Cerebellar nuclear complex (tissue), 1 donor: ENCODE measurements around the gene AHNAK.
"Not testable (repeated sequence)": the region's sequence is repeated elsewhere in the genome, so short reads cannot be mapped to it uniquely, and the experiment has no call there.

Source experiments
- DNase-seq, 2 experiments: peaks; one replicate each; lab custom pipeline; 2025; lab: John Stamatoyannopoulos, UW

The AHNAK gene

DNA sequence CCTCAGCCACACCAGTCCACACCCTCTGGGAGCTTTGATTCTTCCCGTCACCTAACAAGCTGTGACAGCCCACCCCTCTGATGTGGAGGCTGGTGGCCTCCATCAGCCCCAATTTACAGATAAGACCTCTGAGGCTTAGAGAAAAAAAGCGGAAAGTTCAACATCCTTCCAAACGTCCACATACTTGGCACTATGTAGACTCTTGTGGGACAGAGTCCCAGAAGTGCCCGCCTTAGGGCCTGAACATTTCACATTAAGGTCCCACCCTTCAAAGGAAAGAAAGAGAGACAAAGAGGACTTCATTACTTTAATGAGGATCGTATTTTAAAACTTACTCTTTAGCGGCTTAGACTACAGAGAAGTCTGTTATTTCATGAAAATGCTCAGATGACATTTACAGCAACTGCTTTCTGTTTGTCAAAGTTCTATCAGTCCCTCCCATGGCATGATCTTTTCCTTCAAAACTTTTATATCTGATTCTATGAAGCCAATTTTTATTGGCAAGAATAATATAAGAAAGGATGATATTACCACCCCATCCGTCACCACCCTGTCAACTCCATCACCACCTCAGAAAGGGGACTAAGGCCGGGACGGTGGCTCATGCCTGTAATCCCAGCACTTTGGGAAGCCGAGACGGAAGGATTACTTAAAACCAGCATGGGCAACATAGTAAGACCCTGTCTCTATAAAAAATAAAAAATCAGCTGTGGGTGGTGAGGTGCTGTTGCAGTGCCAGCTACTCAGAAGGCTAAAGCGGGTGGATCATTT lies 143.5 kb downstream of the AHNAK start:
- no peak for DNase-seq

DNA sequence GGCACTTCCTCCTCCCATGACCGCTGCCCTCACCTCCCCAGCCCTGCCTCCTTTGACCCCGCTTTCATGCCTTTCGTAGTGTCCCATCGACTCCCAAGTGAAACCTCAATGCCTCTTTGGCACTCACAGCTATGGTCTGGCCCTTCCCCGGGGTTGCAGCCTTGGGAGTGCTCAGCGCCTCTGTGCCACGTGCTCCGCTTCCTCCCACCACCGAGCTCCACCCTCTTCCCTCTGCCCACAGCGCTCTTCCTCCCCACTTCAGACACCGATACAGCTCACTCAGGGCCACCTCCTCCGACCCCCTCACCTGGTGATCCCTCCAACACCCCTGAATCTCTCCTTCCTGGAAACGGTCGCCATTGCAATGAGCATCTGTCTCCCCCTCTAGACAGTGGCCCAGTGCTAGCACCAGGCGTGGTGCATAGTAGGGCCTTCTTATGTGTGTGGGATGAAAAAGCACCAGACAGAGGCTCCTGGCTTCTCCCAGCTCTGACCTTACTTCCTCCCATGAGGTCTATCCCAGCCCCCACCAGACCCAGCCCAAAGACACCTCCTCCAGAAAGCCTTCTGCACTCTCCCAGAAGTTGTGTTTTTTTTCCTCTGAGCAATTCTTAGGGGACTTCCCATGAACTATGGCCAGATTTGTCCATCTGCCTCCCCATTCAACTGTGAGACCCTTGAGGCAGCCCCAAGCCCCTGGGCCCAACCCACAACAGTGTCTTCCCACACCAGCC lies 144.2 kb downstream of the AHNAK start:
- DNase-seq, result no peak

DNA sequence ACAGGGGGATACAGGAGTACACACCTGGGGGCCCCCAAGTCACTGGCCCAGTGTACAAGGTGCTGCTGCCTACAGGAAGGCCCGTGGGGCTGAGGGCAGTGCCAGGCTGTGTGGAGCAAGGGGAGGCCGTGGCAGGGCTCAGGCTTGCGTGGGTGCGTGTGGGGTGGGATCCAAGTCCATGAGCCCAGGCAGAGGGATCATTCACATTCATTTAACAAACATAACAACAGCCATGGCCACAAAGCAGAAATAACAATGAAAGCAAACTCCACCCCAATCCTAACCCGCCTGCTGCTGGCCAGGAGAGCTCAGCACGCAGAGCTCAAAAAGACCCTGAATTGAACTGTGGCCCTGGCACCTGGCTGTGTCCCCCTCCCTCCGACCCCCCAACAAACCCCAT lies 144.8 kb downstream of the AHNAK start:
- DNase-seq, result no peak

DNA sequence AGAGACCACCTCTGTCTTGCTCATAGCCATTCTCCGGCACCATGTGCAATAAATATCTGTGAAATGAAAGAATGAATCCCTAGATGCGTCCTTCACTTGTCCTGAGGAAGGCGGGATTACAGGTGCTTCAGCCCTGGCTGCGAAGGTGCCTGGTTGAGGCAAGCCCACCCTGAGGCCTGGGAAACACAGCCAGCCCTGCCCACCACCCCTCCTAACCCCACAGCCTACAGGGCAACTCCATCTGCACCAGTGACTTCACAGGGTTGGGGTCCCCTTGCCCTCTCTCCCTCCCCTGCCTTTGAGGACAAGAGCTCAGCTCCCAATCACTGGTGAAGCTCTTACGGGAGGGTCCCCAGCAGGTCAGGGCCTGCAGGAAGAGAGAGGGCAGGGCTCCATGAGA lies 145.2 kb downstream of the AHNAK start:
- DNase-seq, result no peak

DNA sequence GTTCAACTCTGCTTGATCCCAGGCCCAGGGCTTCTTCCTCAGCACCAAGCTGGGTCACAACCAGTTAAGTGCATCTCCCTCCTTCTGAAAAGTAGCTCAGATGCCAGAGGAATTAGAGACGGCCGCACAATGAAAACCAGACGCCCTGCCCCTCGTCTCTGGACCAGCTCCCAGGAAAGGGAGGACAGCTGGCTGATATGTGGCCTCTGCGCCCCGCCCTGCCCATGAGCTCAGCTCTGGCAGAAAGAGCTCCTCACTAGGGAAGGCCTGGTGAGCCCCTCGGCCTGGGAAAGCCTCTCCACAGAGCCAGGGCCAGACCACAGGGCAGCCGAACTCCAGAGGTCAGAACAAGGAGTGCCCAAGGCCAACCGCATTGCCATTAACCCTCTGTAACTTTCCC lies 145.8 kb downstream of the AHNAK start:
- no peak for DNase-seq

DNA sequence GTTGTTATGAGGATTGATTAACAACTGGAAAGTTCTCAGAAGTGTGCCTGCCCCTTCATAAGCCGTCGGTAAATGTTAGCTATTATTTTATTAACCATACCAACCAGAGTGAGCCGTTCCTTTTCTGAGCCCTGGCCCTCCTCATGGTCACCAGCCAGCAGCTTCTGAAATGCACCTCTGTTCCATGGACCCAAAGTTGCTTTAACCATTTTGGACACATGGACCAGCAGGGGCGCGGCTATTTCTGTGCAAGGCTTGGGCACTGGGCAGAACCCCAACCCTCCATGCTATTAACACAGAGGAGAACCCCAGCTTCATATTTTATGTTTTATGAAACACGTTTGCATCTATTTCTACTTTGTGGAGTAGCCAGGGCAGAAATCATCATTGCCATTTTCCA lies 146.3 kb downstream of the AHNAK start:
- no peak for DNase-seq

DNA sequence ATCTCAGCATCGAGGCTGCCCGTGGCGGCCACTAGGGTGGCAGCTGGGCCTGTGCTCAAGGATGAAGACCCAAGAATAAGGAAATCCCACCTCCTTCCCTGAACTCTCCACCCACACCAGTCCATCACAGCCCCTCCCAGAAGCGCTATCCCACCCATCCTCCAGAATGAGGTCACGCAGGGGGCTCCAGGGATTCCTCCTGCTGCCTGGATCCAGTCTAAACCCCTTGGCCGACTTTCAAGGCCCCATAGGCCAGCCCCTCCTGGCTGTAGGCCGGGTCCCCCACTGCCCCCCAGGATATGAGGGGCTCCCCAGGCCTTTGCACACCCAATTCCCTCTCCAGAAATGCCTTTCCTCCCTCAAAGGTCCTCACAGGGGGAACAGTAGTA lies 146.7 kb downstream of the AHNAK start:
- no peak for DNase-seq

DNA sequence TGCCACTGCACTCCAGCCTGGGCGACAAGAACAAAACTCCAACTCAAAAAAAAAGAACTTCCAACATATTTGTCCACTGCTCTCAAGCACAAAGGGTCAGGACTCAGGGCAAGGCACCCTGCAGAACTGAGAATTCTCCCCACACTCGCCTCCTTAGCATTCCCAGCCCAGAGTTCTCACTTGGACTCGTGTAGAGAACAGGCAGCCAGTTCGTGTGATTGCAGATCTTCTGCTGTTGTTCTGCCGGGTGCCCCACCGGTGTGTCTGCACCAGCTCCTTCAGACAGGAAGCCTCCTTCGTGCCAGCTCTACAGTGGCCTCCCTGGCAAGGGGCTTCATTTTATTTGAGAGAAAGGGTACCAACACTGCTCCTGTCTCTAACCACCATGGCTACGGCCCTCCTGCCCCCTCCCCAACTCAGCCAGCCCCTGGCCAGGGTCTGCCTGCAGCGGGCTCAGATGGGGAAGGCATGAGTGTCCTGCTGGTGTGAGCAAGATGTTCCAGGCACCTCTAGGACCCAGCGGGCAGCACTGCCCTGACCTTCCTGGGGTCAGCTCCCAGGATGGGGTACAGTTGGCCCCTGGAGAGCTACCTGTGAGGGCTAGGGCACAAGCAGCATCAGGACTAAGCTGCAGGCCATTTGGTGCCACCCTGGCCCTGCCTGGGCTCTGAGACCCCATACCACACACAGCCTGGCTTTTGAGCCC lies 147.3 kb downstream of the AHNAK start:
- no peak for DNase-seq

DNA sequence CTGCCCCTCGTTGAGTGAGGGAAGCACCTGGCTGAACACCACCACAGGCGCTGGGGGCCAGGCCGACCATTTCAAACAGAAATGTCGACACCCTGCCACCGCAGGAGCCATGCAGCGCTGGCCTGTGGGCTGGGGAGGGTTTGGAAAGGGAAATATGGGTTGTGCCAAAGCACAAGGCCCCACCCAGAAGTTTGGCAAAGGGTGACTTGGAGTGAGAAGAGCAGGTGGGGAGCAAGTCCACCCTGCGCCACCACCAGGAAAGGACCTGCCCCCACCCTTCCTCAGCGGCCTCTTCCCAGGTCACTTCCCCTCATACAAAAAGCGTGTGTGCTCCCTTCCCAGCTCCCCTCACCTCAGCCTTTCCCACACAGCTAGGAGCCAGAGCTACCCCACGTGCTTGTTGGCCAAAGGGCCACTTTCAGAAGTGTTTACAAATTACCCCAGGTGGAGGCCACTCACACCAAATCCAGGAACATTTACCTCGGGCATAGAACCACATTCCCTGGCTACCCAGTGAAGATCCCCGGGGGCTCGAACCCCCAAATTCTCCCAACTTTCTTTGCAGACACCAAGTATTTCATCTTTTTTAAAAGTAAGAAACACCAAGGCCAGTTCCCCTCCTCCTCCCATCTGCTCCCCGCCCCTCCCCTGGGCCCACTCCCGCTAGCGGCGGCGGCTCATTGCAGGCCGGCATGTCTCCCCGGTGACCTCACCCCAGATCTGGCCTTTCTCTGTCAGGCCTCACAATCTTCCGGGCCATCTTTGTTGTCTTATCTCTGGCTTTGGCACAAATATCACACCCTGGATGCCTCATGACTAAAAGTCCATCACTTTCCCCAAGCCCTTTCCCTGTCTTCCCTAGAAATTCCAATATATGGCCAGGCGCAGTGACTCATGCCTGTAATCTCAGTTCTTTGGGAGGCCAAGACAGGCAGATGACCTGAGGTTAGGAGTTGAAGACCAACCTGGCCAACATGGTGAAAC lies 148.3 kb downstream of the AHNAK start:
- no peak for DNase-seq

DNA sequence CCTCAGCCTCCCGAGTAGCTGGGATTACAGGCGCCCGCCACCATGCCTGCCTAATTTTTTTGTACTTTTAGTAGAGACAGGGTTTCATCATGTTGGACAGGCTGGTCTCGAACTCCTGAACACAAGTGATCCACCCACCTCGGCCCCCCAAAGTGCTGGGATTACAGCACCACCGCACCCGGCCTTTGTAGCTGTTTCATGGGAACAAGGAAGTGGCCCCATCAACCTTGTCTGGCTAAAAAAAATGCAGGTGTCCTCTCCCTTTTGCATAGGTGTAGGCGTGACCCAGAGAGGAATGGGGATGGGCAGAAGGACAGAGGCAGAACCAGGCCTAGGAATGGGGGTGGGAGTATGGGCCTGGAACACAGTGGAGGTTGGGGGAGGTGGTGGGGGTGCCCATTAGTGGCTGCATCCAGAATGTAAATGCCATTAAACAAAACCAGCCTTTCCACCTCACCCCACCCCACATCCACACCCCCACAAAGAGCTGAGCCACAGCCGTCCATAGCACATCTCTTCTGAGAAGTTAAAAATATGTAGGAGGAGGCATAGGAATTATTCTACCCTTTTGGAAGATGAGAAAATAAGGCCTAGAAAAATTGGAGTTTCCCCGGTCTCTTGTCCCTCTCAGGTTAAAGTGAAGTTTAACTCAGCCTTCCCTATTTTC lies 150.6 kb downstream of the AHNAK start:
- DNase-seq, result no peak

DNA sequence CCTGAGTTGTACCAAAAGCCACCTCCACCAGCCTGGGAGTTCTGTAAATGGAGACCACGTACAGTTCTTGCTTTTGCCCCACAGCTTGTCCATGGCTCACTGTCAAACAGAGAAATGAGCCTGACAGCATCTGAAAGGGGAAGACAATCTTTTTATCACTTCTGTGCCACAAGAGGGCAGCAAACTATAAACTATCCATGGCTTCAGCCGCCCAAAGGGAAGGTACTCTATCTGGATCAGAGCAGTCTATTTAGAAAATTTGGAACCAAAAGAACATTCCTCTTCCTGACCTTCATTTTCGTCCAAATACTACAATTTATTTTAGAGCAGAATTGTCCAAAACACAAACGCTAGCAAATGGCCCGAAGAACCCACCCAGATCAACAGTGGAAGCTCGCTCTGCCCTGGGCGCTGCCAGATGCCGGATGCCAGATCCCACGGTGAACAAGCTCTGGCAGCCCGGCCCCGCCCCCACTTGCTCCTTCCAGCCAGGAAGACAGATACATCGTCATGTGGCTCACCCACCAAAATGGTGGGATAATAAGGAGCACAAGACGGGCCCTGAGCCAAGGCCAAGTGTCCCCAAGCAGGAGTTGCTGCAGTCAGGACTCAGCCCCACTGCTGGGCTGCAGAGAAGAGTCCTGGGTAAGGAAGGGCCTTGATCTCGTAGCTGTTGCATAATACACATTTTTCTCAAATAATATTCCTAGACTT lies 151.6 kb downstream of the AHNAK start:
- peak; percentile 53 to 79 for DNase-seq

DNA sequence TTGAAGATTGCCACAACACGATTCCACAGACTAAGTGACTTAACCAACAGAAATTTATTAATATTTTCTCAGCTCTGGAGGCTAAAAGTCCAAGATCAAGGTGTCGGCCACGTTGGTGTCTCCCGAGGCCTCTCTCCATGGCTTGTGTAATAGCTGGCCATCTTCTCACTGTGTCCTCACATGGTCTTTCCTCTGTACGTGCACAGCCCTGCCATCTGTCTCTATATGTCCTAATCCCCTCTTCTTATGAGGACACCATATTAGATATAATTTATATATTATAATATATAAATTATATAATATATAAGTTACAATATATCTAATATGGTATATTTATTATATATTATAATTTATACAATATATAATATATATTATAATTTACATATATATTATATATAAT lies 152.9 kb downstream of the AHNAK start:
- DNase-seq, result no peak

DNA sequence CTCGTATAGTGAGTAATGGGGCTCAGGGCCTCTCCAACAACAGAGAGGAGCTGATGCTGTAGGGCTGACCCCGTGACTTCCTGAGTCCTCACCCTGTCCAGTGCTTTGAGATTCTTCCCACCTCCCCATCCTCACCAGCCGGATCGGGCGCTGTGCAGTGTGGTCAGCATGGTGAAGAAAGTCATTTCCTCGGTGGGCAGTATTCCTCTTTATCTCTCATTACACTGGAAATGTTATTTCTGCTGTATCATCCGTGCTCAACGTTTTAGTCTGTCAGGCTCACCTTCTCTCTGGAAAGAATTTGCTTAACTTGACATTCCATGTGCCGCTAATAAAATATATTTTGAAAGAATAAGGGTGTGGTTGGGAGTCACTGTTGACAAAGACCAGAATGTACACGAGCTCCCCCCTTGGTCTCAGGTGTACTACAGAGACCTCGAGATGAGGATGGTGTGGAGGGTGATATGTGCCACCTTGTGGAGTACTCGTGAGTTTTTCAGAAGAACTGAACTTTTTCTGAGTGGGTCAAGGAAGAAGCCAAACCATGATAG lies 153.5 kb downstream of the AHNAK start:
- DNase-seq, result no peak

DNA sequence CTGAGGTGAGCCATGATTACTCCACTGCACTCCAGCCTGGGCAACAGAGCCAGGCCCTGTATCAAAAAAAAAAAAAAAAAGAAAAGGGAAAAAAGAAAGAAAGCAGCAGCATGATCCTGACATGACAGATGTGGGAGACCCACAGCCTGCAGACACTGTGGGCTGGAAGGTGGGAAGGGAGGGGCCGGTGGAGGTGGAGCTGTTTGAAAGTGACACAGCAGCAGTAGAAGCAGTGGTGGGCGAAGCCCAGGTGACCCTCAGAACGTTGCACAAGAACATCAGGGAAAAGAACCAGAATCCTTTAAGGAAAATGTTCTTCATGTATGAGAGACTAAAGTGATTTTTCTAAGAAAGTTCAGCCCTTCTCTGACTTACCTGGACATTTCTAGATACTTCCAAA lies 154.1 kb downstream of the AHNAK start:
- no peak for DNase-seq

DNA sequence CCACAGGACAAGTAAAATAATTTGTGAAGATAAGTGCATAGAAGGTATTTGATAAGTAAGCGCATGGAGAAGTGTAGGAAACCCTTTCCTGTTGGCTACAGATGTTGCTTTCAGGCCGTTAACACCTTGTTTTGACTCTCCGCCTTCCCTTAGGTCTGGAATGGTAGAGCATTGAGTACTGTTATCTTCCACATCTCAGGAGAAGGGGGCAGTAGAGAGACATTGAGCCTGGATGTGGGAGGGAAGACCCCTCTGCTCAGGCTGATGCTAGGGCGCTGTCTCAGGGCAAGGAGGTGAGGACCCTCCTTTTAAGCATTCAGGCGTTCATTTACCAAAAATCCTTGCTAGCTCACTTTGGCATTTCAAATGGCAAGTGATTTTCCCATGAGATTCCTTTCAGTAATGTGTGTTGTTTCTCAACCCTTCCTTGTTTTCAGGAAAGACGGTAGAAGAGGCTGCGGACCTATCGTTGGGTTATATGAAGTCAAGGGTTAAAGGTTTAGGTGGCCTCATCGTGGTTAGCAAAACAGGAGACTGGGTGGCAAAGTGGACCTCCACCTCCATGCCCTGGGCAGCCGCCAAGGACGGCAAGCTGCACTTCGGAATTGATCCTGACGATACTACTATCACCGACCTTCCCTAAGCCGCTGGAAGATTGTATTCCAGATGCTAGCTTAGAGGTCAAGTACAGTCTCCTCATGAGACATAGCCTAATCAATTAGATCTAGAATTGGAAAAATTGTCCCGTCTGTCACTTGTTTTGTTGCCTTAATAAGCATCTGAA lies 154.8 kb downstream of the AHNAK start:
- DNase-seq, result no peak

DNA sequence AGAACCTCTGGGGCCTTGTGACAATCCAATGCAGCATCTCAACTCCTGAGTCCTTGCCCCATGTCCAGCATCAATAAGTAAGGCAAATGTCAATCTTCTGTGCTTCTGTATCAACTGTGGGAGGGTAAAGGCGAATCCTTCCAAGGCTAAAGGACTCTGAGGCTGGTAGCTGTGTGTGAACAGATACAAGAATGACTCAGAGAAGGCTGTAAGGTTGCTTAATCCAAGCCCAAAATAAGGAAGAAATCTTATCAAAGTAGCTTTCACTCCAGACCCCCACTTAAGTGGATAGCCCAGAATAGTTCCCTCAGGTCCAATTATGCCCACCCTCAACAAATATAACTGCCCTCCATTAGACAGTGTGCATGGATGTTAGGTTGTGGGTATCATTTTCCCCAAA lies 155.9 kb downstream of the AHNAK start:
- no peak for DNase-seq

DNA sequence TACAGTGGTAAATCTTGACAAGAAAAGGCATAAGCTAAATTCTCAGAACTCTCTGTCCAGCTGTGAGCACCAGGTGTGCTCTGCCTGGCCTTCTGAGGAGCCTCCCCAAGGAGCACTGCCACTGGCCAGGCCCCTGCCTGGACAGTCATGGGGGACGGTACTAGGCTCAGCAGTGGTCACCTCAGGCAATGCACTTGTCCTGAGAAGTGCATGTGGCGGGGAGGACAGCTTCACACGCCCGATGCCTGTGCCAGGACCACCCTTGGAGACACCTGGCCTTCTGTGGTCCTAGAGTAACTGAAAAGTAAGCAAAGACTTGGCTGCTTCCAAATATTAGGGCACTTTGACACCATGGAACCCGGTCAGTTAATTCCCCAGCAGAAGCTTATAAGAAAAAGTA lies 156.4 kb downstream of the AHNAK start:
- DNase-seq, result no peak

DNA sequence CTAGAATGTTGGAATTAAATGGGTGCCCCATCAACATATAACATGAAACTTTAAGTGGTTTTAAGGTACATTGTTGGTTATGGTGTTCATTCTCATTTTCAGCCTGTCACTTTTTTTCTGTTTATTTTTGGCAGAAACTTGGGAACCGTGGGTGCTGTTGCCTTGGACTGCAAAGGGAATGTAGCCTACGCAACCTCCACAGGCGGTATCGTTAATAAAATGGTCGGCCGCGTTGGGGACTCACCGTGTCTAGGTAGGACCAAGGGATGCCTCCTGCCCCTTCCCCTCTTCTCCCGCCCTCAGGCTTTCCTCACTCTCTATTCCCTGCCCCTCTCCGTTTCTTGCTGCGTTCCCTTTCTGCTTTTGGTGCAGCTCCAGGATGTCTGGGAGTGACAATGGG lies 157.6 kb downstream of the AHNAK start:
- DNase-seq, result no peak

DNA sequence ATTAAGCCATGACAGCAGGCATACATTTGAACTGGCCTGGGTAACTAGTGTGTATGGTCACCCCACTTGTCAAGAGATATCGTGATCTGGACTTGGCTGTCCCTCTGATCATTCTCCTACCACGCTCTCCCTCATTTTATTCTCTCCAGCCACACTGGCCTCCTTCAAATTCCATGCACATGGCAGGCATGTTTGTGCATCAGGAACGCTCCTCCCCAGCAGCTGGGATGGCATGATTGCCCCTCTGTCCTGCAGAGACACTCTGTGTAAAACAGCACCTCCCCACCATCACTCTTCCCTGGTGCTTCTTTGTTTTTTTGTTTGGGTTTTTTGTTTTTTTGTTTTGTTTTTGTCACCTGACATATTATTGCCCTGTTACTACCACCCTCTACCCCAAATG lies 159.2 kb downstream of the AHNAK start:
- DNase-seq, result no peak

DNA sequence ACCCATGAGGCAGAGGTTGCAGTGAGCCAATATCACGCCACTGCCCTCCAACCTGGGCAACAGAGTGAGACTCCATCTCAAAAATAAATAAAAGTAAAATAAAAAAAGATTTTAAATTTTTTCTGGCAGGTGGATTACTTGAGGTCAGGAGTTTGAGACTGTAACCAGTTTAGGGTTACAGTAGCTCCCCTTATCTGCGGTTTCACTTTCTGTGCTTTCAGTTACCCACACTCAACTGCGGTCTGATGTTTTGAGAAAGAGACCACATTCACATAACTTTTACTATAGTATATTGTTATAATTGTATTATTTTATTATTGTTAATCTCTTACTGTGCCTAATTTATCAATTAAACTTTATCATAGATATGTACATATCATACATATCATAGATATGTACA lies 160.5 kb downstream of the AHNAK start:
- DNase-seq, result not testable (repeated sequence)
